NCI-H510A treated with DMSO at 0.1 percent for 48 hours (cell line): ENCODE results near the gene BMP10.
"Not testable (repeated sequence)": the region's sequence is repeated elsewhere in the genome, so short reads cannot be mapped to it uniquely, and the experiment has no call there.

Source experiments
- DNase-seq: peaks from one replicate; lab custom pipeline; 2025; lab: John Stamatoyannopoulos, UW

BMP10 gene

GRCh38 chr2:68895981-68896380, 24.8 kb upstream of the BMP10 start:
- DNase-seq = not testable (repeated sequence)

GRCh38 chr2:68889500-68889899, 18.3 kb upstream of the BMP10 start:
- DNase-seq = no peak

GRCh38 chr2:68889021-68889420, 17.8 kb upstream of the BMP10 start:
- no peak for DNase-seq

- DNase-seq = no peak
These were observed 17.0 kb upstream of the BMP10 start for GRCh38 chr2:68888038-68888704.

GRCh38 chr2:68885811-68886075, 14.5 kb upstream of the BMP10 start:
- DNase-seq = no peak

GRCh38 chr2:68885074-68885810, 14.0 kb upstream of the BMP10 start:
- DNase-seq = no peak

GRCh38 chr2:68880213-68880612, 9.0 kb upstream of the BMP10 start:
- DNase-seq = no peak

- no peak for DNase-seq
These were observed 8.1 kb upstream of the BMP10 start for GRCh38 chr2:68879296-68879695.

- DNase-seq = no peak
These were observed 7.6 kb upstream of the BMP10 start for GRCh38 chr2:68878753-68879152.

GRCh38 chr2:68878071-68878711, 7.0 kb upstream of the BMP10 start:
- DNase-seq = no peak

- DNase-seq = no peak
These were observed 6.0 kb upstream of the BMP10 start for GRCh38 chr2:68877079-68877772.

- no peak for DNase-seq
These were observed 982 bp downstream of the BMP10 start for GRCh38 chr2:68870215-68870614.

GRCh38 chr2:68865108-68865507, 6.1 kb downstream of the BMP10 start:
- no peak for DNase-seq

GRCh38 chr2:68863996-68864395, 7.2 kb downstream of the BMP10 start:
- DNase-seq = no peak

GRCh38 chr2:68862889-68863288, 8.3 kb downstream of the BMP10 start:
- no peak for DNase-seq

- DNase-seq = no peak
These were observed 9.9 kb downstream of the BMP10 start for GRCh38 chr2:68861330-68861729.

GRCh38 chr2:68860111-68860510, 11.1 kb downstream of the BMP10 start:
- DNase-seq = no peak

GRCh38 chr2:68857855-68858456, 13.2 kb downstream of the BMP10 start:
- DNase-seq = no peak

GRCh38 chr2:68857202-68857845, 13.9 kb downstream of the BMP10 start:
- DNase-seq = no peak

GRCh38 chr2:68855550-68855949, 15.6 kb downstream of the BMP10 start:
- DNase-seq = no peak

- DNase-seq = no peak
These were observed 16.7 kb downstream of the BMP10 start for GRCh38 chr2:68854476-68854875.

GRCh38 chr2:68853915-68854314, 17.3 kb downstream of the BMP10 start:
- DNase-seq = no peak
